GM12878 (cell line): ENCODE results near the gene ZNF276.

Experiments used
- BRCA1 ChIP-seq: IDR thresholded peaks from 2 replicates; pipeline ENCODE4 v1.6.1; 2011; ENCODE audit warnings: low read depth, low read length, improper control_type of control experiment
- POLR2A ChIP-seq: IDR thresholded peaks from 2 replicates; pipeline ENCODE4 v1.6.1; 2011; ENCODE audit warnings: low read depth, mild to moderate bottlenecking, low read length
- ZNF24 ChIP-seq: fragments of 450-650 bp; IDR thresholded peaks from 2 replicates; pipeline ENCODE4 v1.6.1; 2017; ENCODE audit warnings: antibody characterized with exemption, mild to moderate bottlenecking
- TF ChIP-seq, protein P1 (sequence below), 3 experiments: IDR thresholded peaks in 2 of 3; conservative IDR thresholded peaks in 1 of 3; 2 replicates each; pipeline ENCODE4 v1.5.1; 2011; ENCODE audit warnings: low read depth in 3 of 3, low read length in 3 of 3, mild to moderate bottlenecking in 3 of 3, control low read depth in 2 of 3, moderate library complexity in 2 of 3, inconsistent platforms in 1 of 3, mixed read lengths in 1 of 3; ENCODE audit not compliant: control insufficient read depth in 2 of 3, insufficient read depth in 1 of 3; ENCODE audit errors: extremely low read depth in 1 of 3
- TF ChIP-seq, protein P2 (sequence below): IDR thresholded peaks from 2 replicates; pipeline ENCODE4 v1.6.1; 2012; ENCODE audit warnings: low read depth, low read length, improper control_type of control experiment

DNA sequence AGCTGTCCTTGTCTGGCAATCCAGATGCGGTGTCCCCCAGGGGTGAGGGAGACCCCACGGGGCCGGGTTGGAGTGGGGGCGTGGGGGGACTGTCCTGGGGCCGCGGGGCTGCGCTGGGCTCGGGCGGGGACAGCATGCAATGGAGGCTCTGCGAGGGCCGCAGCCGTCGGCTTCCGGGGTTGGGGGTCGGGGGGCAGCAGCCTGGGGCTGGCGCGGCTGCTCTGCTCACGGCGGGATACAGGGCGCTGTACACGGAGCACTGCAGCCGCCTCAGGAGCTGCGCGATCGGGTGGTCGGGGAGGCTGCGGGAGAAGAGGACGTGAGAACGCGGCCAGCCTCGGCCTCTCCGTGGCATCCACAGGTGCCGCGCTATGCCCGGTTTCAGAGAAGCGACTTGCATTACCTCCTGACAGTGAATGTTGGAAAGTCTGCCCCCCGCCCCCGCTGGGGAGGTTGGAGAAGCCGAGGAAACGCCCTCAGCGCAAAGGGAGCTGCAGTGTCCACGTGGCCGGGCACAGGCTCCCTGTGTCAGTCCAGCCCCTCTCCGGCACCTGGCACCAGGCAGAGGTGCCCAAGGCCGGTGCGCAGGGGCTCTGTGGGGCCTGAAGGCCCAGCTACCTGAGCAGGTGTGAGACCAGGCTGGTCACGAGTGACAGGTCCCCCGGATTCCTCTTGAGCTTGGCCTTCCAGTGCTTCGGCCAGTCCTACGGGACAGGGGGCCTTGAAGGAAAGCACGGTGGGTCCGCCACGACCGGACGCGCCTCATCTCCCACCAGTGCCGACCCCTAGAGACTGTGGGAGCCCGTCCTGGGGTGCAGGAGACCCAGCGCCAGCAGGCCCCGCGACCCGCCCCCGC lies 10.4 kb upstream of the ZNF276 start:
- TF ChIP-seq BRCA1, result no peak
- TF ChIP-seq, protein P1, sequence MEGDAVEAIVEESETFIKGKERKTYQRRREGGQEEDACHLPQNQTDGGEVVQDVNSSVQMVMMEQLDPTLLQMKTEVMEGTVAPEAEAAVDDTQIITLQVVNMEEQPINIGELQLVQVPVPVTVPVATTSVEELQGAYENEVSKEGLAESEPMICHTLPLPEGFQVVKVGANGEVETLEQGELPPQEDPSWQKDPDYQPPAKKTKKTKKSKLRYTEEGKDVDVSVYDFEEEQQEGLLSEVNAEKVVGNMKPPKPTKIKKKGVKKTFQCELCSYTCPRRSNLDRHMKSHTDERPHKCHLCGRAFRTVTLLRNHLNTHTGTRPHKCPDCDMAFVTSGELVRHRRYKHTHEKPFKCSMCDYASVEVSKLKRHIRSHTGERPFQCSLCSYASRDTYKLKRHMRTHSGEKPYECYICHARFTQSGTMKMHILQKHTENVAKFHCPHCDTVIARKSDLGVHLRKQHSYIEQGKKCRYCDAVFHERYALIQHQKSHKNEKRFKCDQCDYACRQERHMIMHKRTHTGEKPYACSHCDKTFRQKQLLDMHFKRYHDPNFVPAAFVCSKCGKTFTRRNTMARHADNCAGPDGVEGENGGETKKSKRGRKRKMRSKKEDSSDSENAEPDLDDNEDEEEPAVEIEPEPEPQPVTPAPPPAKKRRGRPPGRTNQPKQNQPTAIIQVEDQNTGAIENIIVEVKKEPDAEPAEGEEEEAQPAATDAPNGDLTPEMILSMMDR (IDR thresholded peaks at IDR 0.05 in 2 of 3, conservative IDR thresholded peaks at IDR 0.05 in 1 of 3; ENCODE audit: control insufficient read depth in 2 of 3, extremely low read depth in 1 of 3, insufficient read depth in 1 of 3, low read depth in 3 of 3, low read length in 3 of 3), result no peak
- TF ChIP-seq, protein P2, sequence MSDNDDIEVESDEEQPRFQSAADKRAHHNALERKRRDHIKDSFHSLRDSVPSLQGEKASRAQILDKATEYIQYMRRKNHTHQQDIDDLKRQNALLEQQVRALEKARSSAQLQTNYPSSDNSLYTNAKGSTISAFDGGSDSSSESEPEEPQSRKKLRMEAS, result no peak
- TF ChIP-seq POLR2A, result no peak
- TF ChIP-seq ZNF24, result no peak
